ENCODE results near the gene PIGP.

DNA sequence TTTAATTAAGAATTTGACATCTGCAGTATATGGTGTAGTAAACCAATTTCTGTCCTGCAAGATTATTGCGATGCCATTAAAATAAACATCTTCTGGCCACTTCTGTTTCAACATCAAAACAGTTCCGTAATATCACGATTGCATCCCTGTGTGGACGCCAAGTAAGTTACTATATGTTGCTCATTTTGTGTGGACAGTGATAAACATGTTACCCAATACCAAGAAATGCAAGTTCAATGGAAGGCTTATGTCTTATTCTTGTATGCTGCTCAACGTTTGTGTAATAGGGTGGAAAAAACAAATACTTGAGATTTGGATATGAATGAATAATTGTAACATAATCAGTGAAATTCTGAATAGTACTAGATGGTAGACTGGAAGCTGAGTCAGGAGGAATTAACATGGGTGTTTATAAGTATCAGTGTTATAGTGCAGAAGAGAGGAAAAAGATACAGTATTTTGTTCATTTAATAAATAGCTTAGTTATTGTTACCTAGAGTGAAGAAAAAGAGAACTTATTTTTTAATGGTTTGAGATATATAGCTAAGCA is 15.4 kb upstream of the PIGP start:
- TF ChIP-seq, protein P1, sequence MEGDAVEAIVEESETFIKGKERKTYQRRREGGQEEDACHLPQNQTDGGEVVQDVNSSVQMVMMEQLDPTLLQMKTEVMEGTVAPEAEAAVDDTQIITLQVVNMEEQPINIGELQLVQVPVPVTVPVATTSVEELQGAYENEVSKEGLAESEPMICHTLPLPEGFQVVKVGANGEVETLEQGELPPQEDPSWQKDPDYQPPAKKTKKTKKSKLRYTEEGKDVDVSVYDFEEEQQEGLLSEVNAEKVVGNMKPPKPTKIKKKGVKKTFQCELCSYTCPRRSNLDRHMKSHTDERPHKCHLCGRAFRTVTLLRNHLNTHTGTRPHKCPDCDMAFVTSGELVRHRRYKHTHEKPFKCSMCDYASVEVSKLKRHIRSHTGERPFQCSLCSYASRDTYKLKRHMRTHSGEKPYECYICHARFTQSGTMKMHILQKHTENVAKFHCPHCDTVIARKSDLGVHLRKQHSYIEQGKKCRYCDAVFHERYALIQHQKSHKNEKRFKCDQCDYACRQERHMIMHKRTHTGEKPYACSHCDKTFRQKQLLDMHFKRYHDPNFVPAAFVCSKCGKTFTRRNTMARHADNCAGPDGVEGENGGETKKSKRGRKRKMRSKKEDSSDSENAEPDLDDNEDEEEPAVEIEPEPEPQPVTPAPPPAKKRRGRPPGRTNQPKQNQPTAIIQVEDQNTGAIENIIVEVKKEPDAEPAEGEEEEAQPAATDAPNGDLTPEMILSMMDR (IDR thresholded peaks at IDR 0.05 in 4 of 5, conservative IDR thresholded peaks at IDR 0.05 in 1 of 5): no peak
- no peak for TF ChIP-seq POLR2A (IDR thresholded peaks at IDR 0.05)

Data from gastrocnemius medialis (tissue), 4 donors.